ENCODE measurements around the gene KMT2E. TPM values are rescaled to one million over a fixed set of nuclear protein-coding genes. Genes with fewer than 3 reads are reported as not detected.
A peak's percentile ranks its signal among the peaks of the same experiment; 100 is the strongest.

The KMT2E gene
- total and polyA plus RNA-seq, 11 donors = 17.0 to 59.5 (median 44.3) TPM

- DNase-seq = no peak
- no peak for TF ChIP-seq POLR2A (IDR thresholded peaks at IDR 0.05)
- TF ChIP-seq CTCF (IDR thresholded peaks at IDR 0.05) = peak; percentile 67 to 86 (median 76)
Measured at GRCh38 chr7:104980841-104981671, 32.9 kb upstream of the KMT2E start.

GRCh38 chr7:104981672-104982037 is 32.4 kb upstream of the KMT2E start:
- intact Hi-C loops (cut with DNase I) = loop anchor here in 9 of 10 donors (2.0 to 10.0 kb wide), 16 partner anchors 31 to 506 kb away; partner anchors contain the start of gene KMT2E (in 1 of the 9)
- Histone ChIP-seq H3K36me3 (peaks cover 0 to 10% (median 0%) of the 10 kb centered on the region in 9 donors), H3K27me3 (no peaks in the 10 kb centered on the region), H3K27ac (peak overlapping the region in 11 of 12 donors; percentile 7 to 99 (median 97)), H3K4me3 (no peak overlapping the region), H3K9me3 (no peaks in the 10 kb centered on the region), H3K4me1 (peaks cover 0 to 92% (median 79%) of the 10 kb centered on the region in 12 donors)
- ATAC-seq = no peak
- TF ChIP-seq POLR2A (IDR thresholded peaks at IDR 0.05) (no peak), CTCF (IDR thresholded peaks at IDR 0.05) (no peak)
- 64 to 74% (median 69%) methylated on average over 1 of the region's 1 CpG for WGBS, 4 donors
- no peak for DNase-seq

More at GRCh38 chr7:104980841-104981671, 32.9 kb upstream of the KMT2E start:
- no peak for ATAC-seq
- intact Hi-C loops (cut with DNase I) = loop anchor here in 8 of 10 donors (5.0 to 10.0 kb wide), 13 partner anchors 34 to 506 kb away; no protein-coding TSS in a partner anchor
- WGBS, 4 donors = 29 to 40% (median 35%) methylated on average over 4 of the region's 4 CpGs
- Histone ChIP-seq H3K27ac (peak overlapping the region in 10 of 12 donors; percentile 7 to 99 (median 98)), H3K27me3 (no peaks in the 10 kb centered on the region), H3K4me1 (peaks cover 0 to 92% (median 82%) of the 10 kb centered on the region in 12 donors), H3K9me3 (no peaks in the 10 kb centered on the region), H3K4me3 (no peak overlapping the region), H3K36me3 (peaks cover 0 to 4% (median 0%) of the 10 kb centered on the region in 9 donors)

GRCh38 chr7:104982308-104983075 is 31.5 kb upstream of the KMT2E start:
- peaks cover 0 to 10% (median 0%) of the 10 kb centered on the region in 9 donors for H3K36me3 ChIP-seq
- TF ChIP-seq CTCF (IDR thresholded peaks at IDR 0.05) = no peak
- no peak for TF ChIP-seq POLR2A (IDR thresholded peaks at IDR 0.05)
- DNase-seq (no peak), ATAC-seq (no peak)
- intact Hi-C loops (cut with DNase I) = loop anchor here (1.0 to 10.0 kb wide), 18 partner anchors 30 to 505 kb away; partner anchors contain the start of gene KMT2E (in 2 of the 10)
- H3K9me3 ChIP-seq = no peaks in the 10 kb centered on the region
- H3K4me1 ChIP-seq = peaks cover 0 to 92% (median 74%) of the 10 kb centered on the region in 12 donors
- H3K27ac ChIP-seq = peak overlapping the region; percentile 90 to 99 (median 98)
- peak overlapping the region in 11 of 12 donors; percentile 55 to 73 (median 70) for H3K4me3 ChIP-seq
- WGBS, 4 donors = 32 to 43% (median 36%) methylated on average over 5 of the region's 5 CpGs
- no peaks in the 10 kb centered on the region for H3K27me3 ChIP-seq
